ENCODE results near the gene MCCD1. TPM values are rescaled to one million over a fixed set of nuclear protein-coding genes. Genes with fewer than 3 reads are reported as not detected.

Gene MCCD1
- total RNA-seq, 1 donor: not detected

- no peak for DNase-seq (ENCODE audit: low read depth)
- TF ChIP-seq, protein P1, sequence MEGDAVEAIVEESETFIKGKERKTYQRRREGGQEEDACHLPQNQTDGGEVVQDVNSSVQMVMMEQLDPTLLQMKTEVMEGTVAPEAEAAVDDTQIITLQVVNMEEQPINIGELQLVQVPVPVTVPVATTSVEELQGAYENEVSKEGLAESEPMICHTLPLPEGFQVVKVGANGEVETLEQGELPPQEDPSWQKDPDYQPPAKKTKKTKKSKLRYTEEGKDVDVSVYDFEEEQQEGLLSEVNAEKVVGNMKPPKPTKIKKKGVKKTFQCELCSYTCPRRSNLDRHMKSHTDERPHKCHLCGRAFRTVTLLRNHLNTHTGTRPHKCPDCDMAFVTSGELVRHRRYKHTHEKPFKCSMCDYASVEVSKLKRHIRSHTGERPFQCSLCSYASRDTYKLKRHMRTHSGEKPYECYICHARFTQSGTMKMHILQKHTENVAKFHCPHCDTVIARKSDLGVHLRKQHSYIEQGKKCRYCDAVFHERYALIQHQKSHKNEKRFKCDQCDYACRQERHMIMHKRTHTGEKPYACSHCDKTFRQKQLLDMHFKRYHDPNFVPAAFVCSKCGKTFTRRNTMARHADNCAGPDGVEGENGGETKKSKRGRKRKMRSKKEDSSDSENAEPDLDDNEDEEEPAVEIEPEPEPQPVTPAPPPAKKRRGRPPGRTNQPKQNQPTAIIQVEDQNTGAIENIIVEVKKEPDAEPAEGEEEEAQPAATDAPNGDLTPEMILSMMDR (IDR thresholded peaks at IDR 0.05; ENCODE audit: insufficient read depth, low read length): no peak
- H3K4me3 ChIP-seq (ENCODE audit: low read depth, low read length): no peak overlapping the region
Measured at GRCh38 chr6:31557443-31558317, 28.9 kb downstream of the MCCD1 start.

DNA sequence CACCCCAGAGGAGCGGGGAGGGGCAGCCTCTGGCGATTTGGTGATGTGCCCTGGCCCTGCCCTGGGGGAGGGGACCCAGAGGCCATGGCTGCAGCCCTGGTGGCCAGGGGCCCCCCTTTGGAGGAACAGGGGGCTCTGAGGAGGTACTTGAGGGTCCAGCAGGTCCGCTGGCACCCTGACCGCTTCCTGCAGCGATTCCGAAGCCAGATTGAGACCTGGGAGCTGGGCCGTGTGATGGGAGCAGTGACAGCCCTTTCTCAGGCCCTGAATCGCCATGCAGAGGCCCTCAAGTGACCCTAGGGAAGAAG lies 29.5 kb downstream of the MCCD1 start:
- no peak overlapping the region for H3K4me3 ChIP-seq (ENCODE audit: low read depth, low read length)
- TF ChIP-seq, protein P1 (IDR thresholded peaks at IDR 0.05; ENCODE audit: insufficient read depth, low read length): no peak
- no peak for DNase-seq (ENCODE audit: low read depth)

DNA sequence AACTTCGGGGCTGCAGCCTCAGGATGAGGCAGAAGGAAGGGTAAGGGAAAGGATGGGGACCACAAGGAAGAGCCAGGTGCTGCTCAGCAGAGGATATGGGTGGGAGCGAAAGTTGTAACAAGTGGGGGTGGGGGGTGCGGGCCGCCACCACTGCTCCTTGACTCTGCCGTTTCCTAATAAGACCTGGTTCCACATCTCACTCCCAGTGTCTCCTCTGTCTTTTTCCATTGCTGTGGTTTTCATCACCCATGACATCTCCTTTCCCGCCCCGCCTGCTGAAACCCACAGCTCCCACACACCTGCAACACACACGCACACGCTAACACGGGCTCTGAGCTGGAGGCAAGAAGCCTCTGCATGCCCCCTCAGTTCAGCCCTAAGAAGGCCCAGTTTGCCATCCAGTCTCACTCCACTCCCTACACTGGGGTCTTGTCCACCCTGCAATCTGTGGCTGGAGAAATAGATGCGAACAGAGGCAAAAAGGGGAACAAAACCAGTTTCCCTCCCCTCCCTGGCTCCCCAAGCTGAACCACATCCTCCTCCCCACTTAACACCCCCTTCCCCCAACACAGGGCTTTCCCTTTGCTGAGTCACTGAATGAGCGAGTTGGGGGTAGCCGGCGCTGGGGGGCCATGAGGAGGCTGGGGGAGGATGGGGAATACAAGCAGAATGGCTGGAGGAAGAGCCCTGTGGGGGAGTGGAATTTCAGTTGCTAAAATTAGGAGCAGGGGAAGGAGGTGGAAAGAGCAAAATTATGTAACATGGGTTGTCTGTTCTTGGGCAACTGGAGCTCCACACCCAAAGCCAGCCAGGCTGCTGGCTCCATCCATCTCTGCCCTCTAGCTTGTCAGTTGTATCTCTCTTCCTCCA lies 30.1 kb downstream of the MCCD1 start:
- no peak overlapping the region for H3K4me3 ChIP-seq (ENCODE audit: low read depth, low read length)
- peak; percentile 17 for DNase-seq (ENCODE audit: low read depth)
- TF ChIP-seq, protein P1 (IDR thresholded peaks at IDR 0.05; ENCODE audit: insufficient read depth, low read length): no peak

DNA sequence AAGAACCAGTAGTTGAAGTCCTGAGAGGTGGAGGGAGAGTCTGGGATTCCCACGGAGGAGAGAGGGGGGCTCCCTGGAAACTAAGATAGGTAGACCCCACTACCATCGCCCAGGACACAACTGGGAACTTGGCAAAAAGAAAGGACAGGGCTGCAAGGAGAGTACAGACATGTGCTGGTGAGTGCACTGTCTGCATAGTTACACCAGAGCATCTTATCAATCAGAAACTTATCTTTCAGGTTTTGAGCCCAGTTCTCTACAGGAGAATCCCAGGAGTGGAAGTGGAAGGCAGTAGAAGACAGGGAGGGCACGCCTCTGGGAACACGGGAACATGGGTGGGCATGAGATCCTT lies 30.8 kb downstream of the MCCD1 start:
- DNase-seq (ENCODE audit: low read depth): no peak
- TF ChIP-seq, protein P1 (IDR thresholded peaks at IDR 0.05; ENCODE audit: insufficient read depth, low read length): no peak
- H3K4me3 ChIP-seq (ENCODE audit: low read depth, low read length): no peak overlapping the region

GRCh38 chr6:31559958-31560696 lies 31.4 kb downstream of the MCCD1 start:
- TF ChIP-seq, protein P1 (IDR thresholded peaks at IDR 0.05; ENCODE audit: insufficient read depth, low read length): no peak
- peak; percentile 39 for DNase-seq (ENCODE audit: low read depth)
- H3K4me3 ChIP-seq (ENCODE audit: low read depth, low read length): no peak overlapping the region

- H3K4me3 ChIP-seq (ENCODE audit: low read depth, low read length): no peak overlapping the region
- DNase-seq (ENCODE audit: low read depth): no peak
- TF ChIP-seq, protein P1 (IDR thresholded peaks at IDR 0.05; ENCODE audit: insufficient read depth, low read length): no peak
Measured at GRCh38 chr6:31560697-31561058, 31.9 kb downstream of the MCCD1 start.
